H9 (cell line): Measurements from ENCODE around the gene VDR. TPM values are rescaled to one million over a fixed set of nuclear protein-coding genes. Genes with fewer than 3 reads are reported as not detected.

Source experiments
- DNase-seq: peaks from one replicate; pipeline ENCODE4 v3.0.0-alpha.2; 2017
- H2AFZ ChIP-seq: one replicate; pipeline ENCODE4 v1.6.1; 2013; ENCODE audit warnings: mild to moderate bottlenecking, low read length, control low read depth, moderate library complexity
- H2AK5ac ChIP-seq: 2 replicates; pipeline ENCODE4 v1.6.1; 2013; ENCODE audit warnings: low read length, control low read depth, mixed read lengths; ENCODE audit not compliant: insufficient read length
- H2BK120ac ChIP-seq: one replicate; pipeline ENCODE4 v1.6.1; 2013; ENCODE audit warnings: low read depth, mild to moderate bottlenecking, low read length, control low read depth, inconsistent platforms; ENCODE audit not compliant: poor library complexity, severe bottlenecking
- H2BK12ac ChIP-seq: 2 replicates; pipeline ENCODE4 v1.6.1; 2013; ENCODE audit warnings: low read length, control low read depth, mixed read lengths, low read depth; ENCODE audit not compliant: insufficient read length
- H2BK15ac ChIP-seq: 2 replicates; pipeline ENCODE4 v1.6.1; 2013; ENCODE audit warnings: low read depth, low read length, control low read depth
- H2BK20ac ChIP-seq: one replicate; pipeline ENCODE4 v1.6.1; 2013; ENCODE audit warnings: low read depth, mild to moderate bottlenecking, low read length, control low read depth, inconsistent platforms; ENCODE audit not compliant: poor library complexity, severe bottlenecking
- H2BK5ac ChIP-seq: 2 replicates; pipeline ENCODE4 v1.6.1; 2013; ENCODE audit warnings: low read length, control low read depth, mixed read lengths; ENCODE audit not compliant: insufficient read length
- H3K14ac ChIP-seq: 2 replicates; pipeline ENCODE4 v1.6.1; 2013; ENCODE audit warnings: low read length, control low read depth; ENCODE audit not compliant: insufficient read depth
- H3K18ac ChIP-seq: 2 replicates; pipeline ENCODE4 v1.6.1; 2013; ENCODE audit warnings: low read depth, mild to moderate bottlenecking, mixed read lengths, low read length, control low read depth; ENCODE audit not compliant: insufficient read length
- H3K23ac ChIP-seq: 2 replicates; pipeline ENCODE4 v1.6.1; 2013; ENCODE audit warnings: low read length, control low read depth, mixed read lengths, low read depth; ENCODE audit not compliant: insufficient read length
- H3K23me2 ChIP-seq: 2 replicates; pipeline ENCODE4 v1.6.1; 2013; ENCODE audit warnings: low read depth, mild to moderate bottlenecking, mixed read lengths, low read length, control low read depth; ENCODE audit not compliant: insufficient read length, poor library complexity, severe bottlenecking
- H3K27ac ChIP-seq: 2 replicates; pipeline ENCODE4 v1.5.1; 2013; ENCODE audit warnings: low read length, control low read depth, mixed read lengths, low read depth; ENCODE audit not compliant: insufficient read length
- H3K27me3 ChIP-seq: 2 replicates; pipeline ENCODE4 v1.6.1; 2013; ENCODE audit warnings: low read length, control low read depth, inconsistent platforms; ENCODE audit not compliant: insufficient read depth
- H3K4ac ChIP-seq: 2 replicates; pipeline ENCODE4 v1.6.1; 2013; ENCODE audit warnings: low read depth, mild to moderate bottlenecking, control low read depth, inconsistent platforms, low read length, moderate library complexity
- H3K4me1 ChIP-seq: 2 replicates; pipeline ENCODE4 v1.6.1; 2013; ENCODE audit warnings: low read length, control low read depth, inconsistent platforms; ENCODE audit not compliant: insufficient read depth
- H3K4me2 ChIP-seq: 2 replicates; pipeline ENCODE4 v1.6.1; 2013; ENCODE audit warnings: low read length, control low read depth, mixed read lengths; ENCODE audit not compliant: insufficient read length, insufficient read depth
- H3K56ac ChIP-seq: 2 replicates; pipeline ENCODE4 v1.6.1; 2013; ENCODE audit warnings: low read depth, mild to moderate bottlenecking, mixed read lengths, low read length, control low read depth; ENCODE audit not compliant: insufficient read length
- H3K79me1 ChIP-seq: 2 replicates; pipeline ENCODE4 v1.6.1; 2013; ENCODE audit warnings: low read depth, mild to moderate bottlenecking, moderate library complexity, low read length, control low read depth, inconsistent platforms; ENCODE audit not compliant: insufficient read depth, poor library complexity, severe bottlenecking
- H3K79me2 ChIP-seq: 2 replicates; pipeline ENCODE4 v1.6.1; 2013; ENCODE audit warnings: low read length, control low read depth, inconsistent platforms; ENCODE audit not compliant: insufficient read depth
- H3K9ac ChIP-seq: 2 replicates; pipeline ENCODE4 v1.6.1; 2013; ENCODE audit warnings: low read length, control low read depth, mixed read lengths; ENCODE audit not compliant: insufficient read length; ENCODE audit errors: extremely low read depth
- H3K9me3 ChIP-seq: one replicate; pipeline ENCODE4 v1.6.1; 2013; ENCODE audit warnings: low read depth, low read length, inconsistent platforms; ENCODE audit not compliant: control insufficient read depth
- H3T11ph ChIP-seq: one replicate; pipeline ENCODE4 v1.6.1; 2013; ENCODE audit warnings: mild to moderate bottlenecking, low read length, control low read depth, inconsistent platforms
- H4K20me1 ChIP-seq: one replicate; pipeline ENCODE4 v1.6.1; 2013; ENCODE audit not compliant: control insufficient read depth, insufficient read length, insufficient read depth
- H4K5ac ChIP-seq: 2 replicates; pipeline ENCODE4 v1.6.1; 2013; ENCODE audit warnings: low read depth, mild to moderate bottlenecking, mixed read lengths, low read length, control low read depth; ENCODE audit not compliant: insufficient read length
- H4K8ac ChIP-seq: replicated peaks from 2 replicates; pipeline ENCODE4 v1.6.1; 2013; ENCODE audit warnings: low read length, control low read depth, mixed read lengths, low read depth; ENCODE audit not compliant: insufficient read length
- H4K91ac ChIP-seq: 2 replicates; pipeline ENCODE4 v1.6.1; 2013; ENCODE audit warnings: low read depth, mild to moderate bottlenecking, moderate library complexity, mixed read lengths, low read length, control low read depth; ENCODE audit not compliant: insufficient read length
- H3K27ac Mint-ChIP-seq, 3 experiments: 2 replicates in 2 of 3; 3 replicates in 1 of 3; pipeline ENCODE4 v1.8.0; 2020 to 2021; ENCODE audit warnings: mixed read lengths in 3 of 3, mild to moderate bottlenecking in 1 of 3, moderate library complexity in 1 of 3
- H3K27me3 Mint-ChIP-seq: 2 replicates; pipeline ENCODE4 v1.8.0; 2021; ENCODE audit warnings: low read depth, mild to moderate bottlenecking, moderate library complexity, mixed read lengths
- H3K36me3 Mint-ChIP-seq, 3 experiments: 2 replicates in 2 of 3; 3 replicates in 1 of 3; pipeline ENCODE4 v1.8.0; 2020 to 2021; ENCODE audit warnings: low read depth in 3 of 3, mixed read lengths in 3 of 3; ENCODE audit not compliant: insufficient read depth in 1 of 3
- H3K4me1 Mint-ChIP-seq, 2 experiments: 2 replicates each; pipeline ENCODE4 v1.8.0; 2020; ENCODE audit warnings: mixed read lengths in 2 of 2
- H3K4me3 Mint-ChIP-seq, 2 experiments: 2 replicates in 1 of 2; 3 replicates in 1 of 2; pipeline ENCODE4 v1.8.0; 2020 to 2021; ENCODE audit warnings: mild to moderate bottlenecking in 2 of 2, mixed read lengths in 2 of 2, moderate library complexity in 1 of 2
- H3K9me3 Mint-ChIP-seq, 2 experiments: 2 replicates in 1 of 2; 3 replicates in 1 of 2; pipeline ENCODE4 v1.8.0; 2020; ENCODE audit warnings: mild to moderate bottlenecking in 2 of 2, mixed read lengths in 2 of 2, moderate library complexity in 1 of 2
- CTCF ChIP-seq: fragments of 200-600 bp; sonication (generic); conservative IDR thresholded peaks from 3 replicates; pipeline ENCODE4 v1.8.0; 2021; ENCODE audit warnings: antibody characterized with exemption, mild to moderate bottlenecking
- whole genome bisulfite sequencing: extraction: QIAGEN DNeasy Blood & Tissue Kit; methylation state at CpG from one replicate; pipeline ENCODE4 v1.1.7; 2013; ENCODE audit warnings: missing lambda C conversion rate, low lambda C conversion rate, mixed read lengths; ENCODE audit not compliant: insufficient read length; ENCODE audit errors: extremely low coverage; 5-methylcytosine and 5-hydroxymethylcytosine counted together
- total RNA-seq: library from RNA; stranded (reverse); gene quantifications from 2 replicates; pipeline ENCODE4 v1.2.1, GENCODE V29; 2021

The VDR gene
- total RNA-seq, 1 experiment from 2014 or later: 0.61 TPM

- Histone ChIP-seq H2AFZ (no peak overlapping the region), H2AK5ac (no peak overlapping the region), H2BK5ac (no peak overlapping the region), H3K23me2 (no peaks in the 10 kb centered on the region), H4K91ac (no peak overlapping the region), H3K79me1 (no peaks in the 10 kb centered on the region), H2BK12ac (no peak overlapping the region), H4K8ac (no peak overlapping the region), H3K27me3 (no peaks in the 10 kb centered on the region), H2BK15ac (no peak overlapping the region), H3K27ac (no peak overlapping the region), H3K4me1 (no peaks in the 10 kb centered on the region), H3K14ac (no peak overlapping the region), H2BK20ac (no peak overlapping the region), H3K4me2 (no peak overlapping the region), H3K18ac (no peak overlapping the region), H3T11ph (no peak overlapping the region), H3K56ac (no peak overlapping the region), H3K79me2 (no peaks in the 10 kb centered on the region), H3K23ac (no peak overlapping the region), H3K4ac (no peak overlapping the region), H3K9me3 (no peaks in the 10 kb centered on the region), H4K20me1 (no peaks in the 10 kb centered on the region), H4K5ac (no peak overlapping the region), H3K9ac (no peak overlapping the region), H2BK120ac (no peak overlapping the region)
- H3K4me1 Mint-ChIP-seq: peaks cover 0 to 5% of the 10 kb centered on the region in 2 experiments; a peak in 1 of 4 replicates
- peaks cover 57% of the 10 kb centered on the region for H3K27me3 Mint-ChIP-seq
- H3K9me3 Mint-ChIP-seq: peaks cover 0 to 4% of the 10 kb centered on the region in 2 experiments; a peak in 2 of 5 replicates
- H3K36me3 Mint-ChIP-seq: no peaks in the 10 kb centered on the region
- no CpG with 5 or more reads among the region's 4 CpGs for WGBS
- no peak overlapping the region for H3K27ac Mint-ChIP-seq
- no peak for TF ChIP-seq CTCF
- no peak for DNase-seq
- no peak overlapping the region for H3K4me3 Mint-ChIP-seq
Measured at GRCh38 chr12:47912556-47912955, 7.8 kb upstream of the VDR start.
